Psoas muscle (tissue), 8 donors: ENCODE data around the gene HIPK1. TPM values are rescaled to one million over a fixed set of nuclear protein-coding genes. Genes with fewer than 3 reads are reported as not detected.

Experiments
- ATAC-seq, 4 donors: fragments of 200-7000 bp; cut with Tn5 transposase; one replicate each; pipeline ENCODE4 v1.9.1; 2020; ENCODE audit warnings: moderate library complexity in 3 of 4, mild to moderate bottlenecking in 2 of 4
- DNase-seq, 2 donors: peaks; one replicate each; pipeline ENCODE4 v3.0.0-alpha.2; 2020
- H3K27ac ChIP-seq: fragments of 200-600 bp; one replicate; pipeline ENCODE4 v1.8.0; 2022
- H3K27me3 ChIP-seq, 3 donors: fragments of 200-600 bp in 1 of 3; one replicate each; pipeline versions ENCODE4 v1.6.1 to v1.8.0; 2013 to 2022; ENCODE audit warnings: low read length in 2 of 3, mild to moderate bottlenecking in 2 of 3, moderate library complexity in 1 of 3; ENCODE audit not compliant: insufficient read depth in 3 of 3
- H3K36me3 ChIP-seq, 2 donors: fragments of 200-600 bp in 1 of 2; one replicate each; pipeline versions ENCODE4 v1.6.1 to v1.8.0; 2013 to 2022; ENCODE audit warnings: low read depth in 1 of 2, mild to moderate bottlenecking in 1 of 2, moderate library complexity in 1 of 2; ENCODE audit not compliant: insufficient read depth in 1 of 2
- H3K4me1 ChIP-seq: fragments of 200-600 bp; one replicate; pipeline ENCODE4 v1.8.0; 2022
- H3K4me3 ChIP-seq: fragments of 200-600 bp; one replicate; pipeline ENCODE4 v1.8.0; 2022; ENCODE audit warnings: mild to moderate bottlenecking
- H3K9me3 ChIP-seq: fragments of 200-600 bp; one replicate; pipeline ENCODE4 v1.8.0; 2022
- CTCF ChIP-seq: fragments of 200-600 bp; IDR thresholded peaks from one replicate; pipeline ENCODE4 v1.8.0; 2022; ENCODE audit warnings: antibody characterized with exemption
- WGBS, 3 donors: extraction: QIAGEN DNeasy Blood & Tissue Kit; methylation state at CpG; one replicate each; pipeline versions ENCODE4 v1.1.6 to v1.1.7; 2013; 5-methylcytosine and 5-hydroxymethylcytosine counted together
- intact Hi-C, 2 donors: fragments of 100-400 bp; cut with DNase I; formaldehyde crosslinking; loops; one replicate each; pipeline versions ENCODE4 v1.11.0 to v1.14.2; 2022
- polyA plus RNA-seq, 3 donors: library from polyadenylated mRNA; stranded (reverse); fragments of 200-250 nt; gene quantifications; one replicate each; pipeline ENCODE4 v1.2.3, GENCODE V29; 2013
- total RNA-seq, 4 donors: library from RNA; stranded (reverse); fragmentation: NEBNext Ultra II Directional in 2 of 4; extraction: Animal tissue kit (Norgen Biotek cat#: 25700) in 2 of 4; gene quantifications; one replicate each; pipeline versions ENCODE4 v1.2.1 to v1.2.4, GENCODE V29; 2021 to 2023
- donor health status: healthy with polysubstance abuse.
- donor health status: DM: no; HTN: no; CAD: no; lungs with moderate emphysema.
- donor health status: Bipolar disorder and iron deficiency.
- donor health status: healthy.
- donor health status: DM: yes; HTN: yes; CAD: no.
- donor health status: DM: no; HTN: no; CAD: no.
- donor health status: DM: no; HTN: no; CAD: no.
- donor health status: DM: yes; HTN: yes; CAD: no.

HIPK1 gene
- total and polyA plus RNA-seq, 7 donors = 16.8 to 80.6 (median 56.0) TPM

DNA sequence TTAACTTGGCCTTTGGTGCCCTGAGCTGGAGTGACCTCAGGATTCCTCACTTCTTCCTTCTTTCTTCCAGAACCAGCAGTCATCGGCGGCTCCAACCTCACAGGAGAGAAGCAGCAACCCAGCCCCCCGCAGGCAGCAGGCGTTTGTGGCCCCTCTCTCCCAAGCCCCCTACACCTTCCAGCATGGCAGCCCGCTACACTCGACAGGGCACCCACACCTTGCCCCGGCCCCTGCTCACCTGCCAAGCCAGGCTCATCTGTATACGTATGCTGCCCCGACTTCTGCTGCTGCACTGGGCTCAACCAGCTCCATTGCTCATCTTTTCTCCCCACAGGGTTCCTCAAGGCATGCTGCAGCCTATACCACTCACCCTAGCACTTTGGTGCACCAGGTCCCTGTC, 43.8 kb downstream of the HIPK1 start:
- WGBS, 3 donors = 84 to 96% (median 95%) methylated on average over 9 of the region's 9 CpGs
- no peak for DNase-seq

DNA sequence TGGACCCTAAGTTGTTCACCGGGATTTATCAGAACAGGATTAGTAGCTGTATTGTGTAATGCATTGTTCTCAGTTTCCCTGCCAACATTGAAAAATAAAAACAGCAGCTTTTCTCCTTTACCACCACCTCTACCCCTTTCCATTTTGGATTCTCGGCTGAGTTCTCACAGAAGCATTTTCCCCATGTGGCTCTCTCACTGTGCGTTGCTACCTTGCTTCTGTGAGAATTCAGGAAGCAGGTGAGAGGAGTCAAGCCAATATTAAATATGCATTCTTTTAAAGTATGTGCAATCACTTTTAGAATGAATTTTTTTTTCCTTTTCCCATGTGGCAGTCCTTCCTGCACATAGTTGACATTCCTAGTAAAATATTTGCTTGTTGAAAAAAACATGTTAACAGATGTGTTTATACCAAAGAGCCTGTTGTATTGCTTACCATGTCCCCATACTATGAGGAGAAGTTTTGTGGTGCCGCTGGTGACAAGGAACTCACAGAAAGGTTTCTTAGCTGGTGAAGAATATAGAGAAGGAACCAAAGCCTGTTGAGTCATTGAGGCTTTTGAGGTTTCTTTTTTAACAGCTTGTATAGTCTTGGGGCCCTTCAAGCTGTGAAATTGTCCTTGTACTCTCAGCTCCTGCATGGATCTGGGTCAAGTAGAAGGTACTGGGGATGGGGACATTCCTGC, 46.2 kb downstream of the HIPK1 start:
- 39 to 55% (median 54%) methylated on average over 4 of the region's 4 CpGs for WGBS, 3 donors
- Histone ChIP-seq H3K27me3 (no peaks in the 10 kb centered on the region), H3K4me1 (peaks cover 44% of the 10 kb centered on the region), H3K36me3 (peaks cover 11 to 45% of the 10 kb centered on the region in 2 donors), H3K27ac (peak overlapping the region; percentile 71), H3K4me3 (no peak overlapping the region), H3K9me3 (no peaks in the 10 kb centered on the region)
- ATAC-seq (no peak), DNase-seq (no peak)
- no peak for TF ChIP-seq CTCF
- intact Hi-C loops = no loop called here

More for the DNA sequence above, 43.8 kb downstream of the HIPK1 start:
- H3K36me3 ChIP-seq = peaks cover 21 to 69% of the 10 kb centered on the region in 2 donors
- H3K27ac ChIP-seq = no peak overlapping the region
- intact Hi-C loops = no loop called here
- H3K4me3 ChIP-seq = no peak overlapping the region
- H3K4me1 ChIP-seq = peaks cover 30% of the 10 kb centered on the region
- ATAC-seq = no peak
- no peaks in the 10 kb centered on the region for H3K27me3 ChIP-seq
- TF ChIP-seq CTCF = no peak
- no peaks in the 10 kb centered on the region for H3K9me3 ChIP-seq

DNA sequence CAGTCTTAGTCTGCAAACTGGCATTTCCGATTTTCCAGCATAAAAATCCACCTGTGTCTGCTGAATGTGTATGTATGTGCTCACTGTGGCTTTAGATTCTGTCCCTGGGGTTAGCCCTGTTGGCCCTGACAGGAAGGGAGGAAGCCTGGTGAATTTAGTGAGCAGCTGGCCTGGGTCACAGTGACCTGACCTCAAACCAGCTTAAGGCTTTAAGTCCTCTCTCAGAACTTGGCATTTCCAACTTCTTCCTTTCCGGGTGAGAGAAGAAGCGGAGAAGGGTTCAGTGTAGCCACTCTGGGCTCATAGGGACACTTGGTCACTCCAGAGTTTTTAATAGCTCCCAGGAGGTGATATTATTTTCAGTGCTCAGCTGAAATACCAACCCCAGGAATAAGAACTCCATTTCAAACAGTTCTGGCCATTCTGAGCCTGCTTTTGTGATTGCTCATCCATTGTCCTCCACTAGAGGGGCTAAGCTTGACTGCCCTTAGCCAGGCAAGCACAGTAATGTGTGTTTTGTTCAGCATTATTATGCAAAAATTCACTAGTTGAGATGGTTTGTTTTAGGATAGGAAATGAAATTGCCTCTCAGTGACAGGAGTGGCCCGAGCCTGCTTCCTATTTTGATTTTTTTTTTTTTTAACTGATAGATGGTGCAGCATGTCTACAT, 47.6 kb downstream of the HIPK1 start:
- H3K4me3 ChIP-seq = no peak overlapping the region
- peaks cover 7 to 31% of the 10 kb centered on the region in 2 donors for H3K36me3 ChIP-seq
- WGBS, 3 donors = 11 to 27% (median 11%) methylated on average over 4 of the region's 4 CpGs
- peak in 1 of 2 donors; percentile 73 for DNase-seq
- H3K27ac ChIP-seq = peak overlapping the region; percentile 71
- intact Hi-C loops = no loop called here
- ATAC-seq = peak; percentile 18 to 74 (median 60)
- H3K9me3 ChIP-seq = no peaks in the 10 kb centered on the region
- H3K27me3 ChIP-seq = no peaks in the 10 kb centered on the region
- TF ChIP-seq CTCF = peak; percentile 43
- H3K4me1 ChIP-seq = peaks cover 44% of the 10 kb centered on the region

GRCh38 chr1:113977906-113978305, 48.8 kb downstream of the HIPK1 start:
- WGBS, 3 donors = 71 to 83% (median 71%) methylated on average over 3 of the region's 3 CpGs
- Histone ChIP-seq H3K36me3 (peaks cover 0 to 20% of the 10 kb centered on the region in 2 donors), H3K27ac (no peak overlapping the region), H3K4me3 (no peak overlapping the region), H3K27me3 (no peaks in the 10 kb centered on the region), H3K9me3 (no peaks in the 10 kb centered on the region), H3K4me1 (peaks cover 47% of the 10 kb centered on the region)
- DNase-seq (no peak), ATAC-seq (no peak)
- TF ChIP-seq CTCF = no peak
- intact Hi-C loops = loop anchor here (2.0 kb wide), 1 partner anchor 305 kb away; no protein-coding TSS in a partner anchor
